HEK293 (cell line): ENCODE results near the gene IL31RA.

ENCODE experiments used
- CTCF ChIA-PET: fragments of 350-600 bp; formaldehyde crosslinking; extraction: SDS; loops from one replicate; lab custom pipeline; 2021; ENCODE audit warnings: antibody characterized with exemption; lab: Yijun Ruan, JAX
- POLR2A ChIA-PET: fragments of 300-600 bp; formaldehyde crosslinking; extraction: SDS; loops from one replicate; lab custom pipeline; 2020; ENCODE audit warnings: antibody characterized with exemption, inconsistent platforms; lab: Yijun Ruan, JAX
- H3K27ac ChIP-seq: fragments of 200-500 bp; sonication (Bioruptor generic); 2 replicates; pipeline ENCODE4 v1.5.1; 2014; ENCODE audit warnings: low read depth, low read length, control low read depth, inconsistent platforms; ENCODE audit errors: extremely low read depth
- H3K36me3 ChIP-seq, 2 experiments: fragments of 200-500 bp in 1 of 2; sonication (Bioruptor generic) in 1 of 2; 1 replicate in 1 of 2; 2 replicates in 1 of 2; pipeline ENCODE4 v1.5.1; 2014 to 2017; ENCODE audit warnings: inconsistent platforms in 2 of 2, low read length in 2 of 2; ENCODE audit not compliant: control insufficient read depth in 2 of 2, insufficient read depth in 1 of 2
- H3K4me1 ChIP-seq: fragments of 200-500 bp; sonication (Bioruptor generic); 2 replicates; pipeline ENCODE4 v1.5.1; 2014; ENCODE audit warnings: mild to moderate bottlenecking, low read length, inconsistent platforms; ENCODE audit not compliant: control insufficient read depth, insufficient read depth
- H3K4me3 ChIP-seq: 2 replicates; pipeline ENCODE4 v1.5.1; 2011; ENCODE audit warnings: low read depth, mild to moderate bottlenecking, control low read depth, low read length, moderate library complexity
- H3K9me3 ChIP-seq: fragments of 200-500 bp; sonication (Bioruptor generic); 2 replicates; pipeline ENCODE4 v1.5.1; 2014; ENCODE audit warnings: low read depth, low read length, inconsistent platforms; ENCODE audit not compliant: control insufficient read depth, insufficient read depth
- ATF2 ChIP-seq: fragments of 450-650 bp; formaldehyde crosslinking; IDR thresholded peaks from 2 replicates; pipeline ENCODE4 v1.5.1; 2016; ENCODE audit warnings: missing biosample characterization, missing genetic modification characterization, low read depth
- PBX3 ChIP-seq: sonication (generic); formaldehyde crosslinking; IDR thresholded peaks from 2 replicates; pipeline ENCODE4 v1.8.1; 2022; ENCODE audit warnings: mild to moderate bottlenecking, moderate library complexity, missing genetic modification reagents
- PRDM10 ChIP-seq: fragments of 450-650 bp; formaldehyde crosslinking; IDR thresholded peaks from 2 replicates; pipeline ENCODE4 v1.5.1; 2016; ENCODE audit warnings: missing biosample characterization, missing genetic modification characterization
- SCRT1 ChIP-seq: fragments of 450-650 bp; formaldehyde crosslinking; IDR thresholded peaks from 2 replicates; pipeline ENCODE4 v1.5.1; 2016; ENCODE audit warnings: missing biosample characterization, missing genetic modification characterization, borderline replicate concordance
- TRIM28 ChIP-seq: IDR thresholded peaks from 2 replicates; pipeline ENCODE4 v1.6.1; 2011; ENCODE audit warnings: low read length, control low read depth, borderline replicate concordance
- ZBTB10 ChIP-seq: fragments of 450-650 bp; formaldehyde crosslinking; IDR thresholded peaks from 2 replicates; pipeline ENCODE4 v1.5.1; 2016; ENCODE audit warnings: missing biosample characterization, missing genetic modification characterization
- ZBTB20 ChIP-seq: fragments of 450-650 bp; formaldehyde crosslinking; IDR thresholded peaks from 2 replicates; pipeline ENCODE4 v1.5.1; 2016; ENCODE audit warnings: missing biosample characterization, missing genetic modification characterization
- ZBTB44 ChIP-seq: fragments of 450-650 bp; IDR thresholded peaks from 2 replicates; pipeline ENCODE4 v1.5.1; 2018; ENCODE audit warnings: missing biosample characterization, mild to moderate bottlenecking, missing genetic modification characterization
- ZBTB7A ChIP-seq: fragments of 450-650 bp; formaldehyde crosslinking; IDR thresholded peaks from 2 replicates; pipeline ENCODE4 v1.5.1; 2016; ENCODE audit warnings: low read depth, missing biosample characterization, missing genetic modification characterization
- ZNF10 ChIP-seq: fragments of 450-650 bp; formaldehyde crosslinking; IDR thresholded peaks from 2 replicates; pipeline ENCODE4 v1.5.1; 2017; ENCODE audit warnings: missing biosample characterization, missing genetic modification characterization
- ZNF18 ChIP-seq: fragments of 450-650 bp; formaldehyde crosslinking; IDR thresholded peaks from 2 replicates; pipeline ENCODE4 v1.5.1; 2016; ENCODE audit warnings: missing biosample characterization, missing genetic modification characterization
- ZNF184 ChIP-seq: fragments of 450-650 bp; IDR thresholded peaks from 2 replicates; pipeline ENCODE4 v1.5.1; 2018; ENCODE audit warnings: missing biosample characterization, mild to moderate bottlenecking, missing genetic modification characterization
- ZNF214 ChIP-seq: fragments of 450-650 bp; formaldehyde crosslinking; IDR thresholded peaks from 2 replicates; pipeline ENCODE4 v1.5.1; 2017; ENCODE audit warnings: missing biosample characterization, mild to moderate bottlenecking, missing genetic modification characterization, borderline replicate concordance
- ZNF274 ChIP-seq, 2 experiments: fragments of 200-500 bp in 1 of 2; fragments of 450-650 bp in 1 of 2; sonication (Bioruptor generic) in 1 of 2; formaldehyde crosslinking in 1 of 2; IDR thresholded peaks; 2 replicates each; pipeline versions ENCODE4 v1.5.1 to v1.6.1; 2014 to 2016; ENCODE audit warnings: borderline replicate concordance in 1 of 2, inconsistent platforms in 1 of 2, low read length in 1 of 2, missing biosample characterization in 1 of 2, missing genetic modification characterization in 1 of 2
- ZNF521 ChIP-seq: fragments of 450-650 bp; formaldehyde crosslinking; IDR thresholded peaks from 2 replicates; pipeline ENCODE4 v1.5.1; 2017; ENCODE audit warnings: missing biosample characterization, mild to moderate bottlenecking, missing genetic modification characterization
- ZNF529 ChIP-seq: fragments of 450-650 bp; formaldehyde crosslinking; IDR thresholded peaks from 2 replicates; pipeline ENCODE4 v1.5.1; 2017; ENCODE audit warnings: missing genetic modification characterization, missing biosample characterization; ENCODE audit not compliant: insufficient replicate concordance
- ZNF530 ChIP-seq: fragments of 450-650 bp; formaldehyde crosslinking; IDR thresholded peaks from 2 replicates; pipeline ENCODE4 v1.5.1; 2016; ENCODE audit warnings: low read depth, missing biosample characterization, missing genetic modification characterization
- ZNF555 ChIP-seq: fragments of 450-650 bp; formaldehyde crosslinking; conservative IDR thresholded peaks from 2 replicates; pipeline ENCODE4 v1.5.1; 2017; ENCODE audit warnings: missing biosample characterization, mild to moderate bottlenecking, missing genetic modification characterization, inconsistent platforms
- ZNF558 ChIP-seq: fragments of 450-650 bp; formaldehyde crosslinking; IDR thresholded peaks from 2 replicates; pipeline ENCODE4 v1.5.1; 2016; ENCODE audit warnings: missing biosample characterization, missing genetic modification characterization
- ZNF747 ChIP-seq: fragments of 450-650 bp; formaldehyde crosslinking; IDR thresholded peaks from 2 replicates; pipeline ENCODE4 v1.5.1; 2016; ENCODE audit warnings: missing biosample characterization, missing genetic modification characterization
- ZNF776 ChIP-seq: fragments of 450-650 bp; formaldehyde crosslinking; IDR thresholded peaks from 2 replicates; pipeline ENCODE4 v1.5.0; 2017; ENCODE audit warnings: missing biosample characterization, missing genetic modification characterization, borderline replicate concordance
- ZNF785 ChIP-seq: fragments of 450-650 bp; formaldehyde crosslinking; IDR thresholded peaks from 2 replicates; pipeline ENCODE4 v1.5.1; 2016; ENCODE audit warnings: missing biosample characterization, missing genetic modification characterization
- ZNF843 ChIP-seq: fragments of 450-650 bp; formaldehyde crosslinking; IDR thresholded peaks from 2 replicates; pipeline ENCODE4 v1.5.1; 2016; ENCODE audit warnings: missing biosample characterization, missing genetic modification characterization

The IL31RA gene

GRCh38 chr5:55829956-55830355, 21.2 kb upstream of the IL31RA start:
- H3K27ac ChIP-seq: no peak overlapping the region
- ChIA-PET CTCF (no interaction called here), POLR2A (no interaction called here)
- TF ChIP-seq PBX3 (CRISPR knock-in tag): no peak
- TF ChIP-seq ZNF776: no peak
- TF ChIP-seq ZBTB10 (tag by site-specific recombination): no peak
- TF ChIP-seq ZNF18 (tag by site-specific recombination): no peak
- TF ChIP-seq ZNF521 (tag by site-specific recombination): no peak
- TF ChIP-seq SCRT1 (tag by site-specific recombination): no peak
- TF ChIP-seq ZBTB7A (tag by site-specific recombination): no peak
- no peak for TF ChIP-seq ZBTB20 (tag by site-specific recombination)
- no peak for TF ChIP-seq ZNF843 (tag by site-specific recombination)
- TF ChIP-seq ZNF558 (tag by site-specific recombination): no peak
- no peak overlapping the region for H3K4me3 ChIP-seq
- no peaks in the 10 kb centered on the region for H3K36me3 ChIP-seq
- H3K9me3 ChIP-seq: no peaks in the 10 kb centered on the region
- H3K4me1 ChIP-seq: no peaks in the 10 kb centered on the region

GRCh38 chr5:55832446-55832845, 18.7 kb upstream of the IL31RA start:
- Histone ChIP-seq H3K9me3 (no peaks in the 10 kb centered on the region), H3K4me1 (no peaks in the 10 kb centered on the region), H3K27ac (no peak overlapping the region), H3K36me3 (no peaks in the 10 kb centered on the region), H3K4me3 (no peak overlapping the region)
- ChIA-PET CTCF (no interaction called here), POLR2A (no interaction called here)
- TF ChIP-seq ZBTB7A (tag by site-specific recombination): no peak
- no peak for TF ChIP-seq ZNF747 (tag by site-specific recombination)
- no peak for TF ChIP-seq ZNF529
- no peak for TF ChIP-seq ZNF184 (tag by site-specific recombination)
- no peak for TF ChIP-seq ZNF274 (IDR thresholded peaks at IDR 0.05; ENCODE audit: low read length)
- no peak for TF ChIP-seq ZNF274 (tag by site-specific recombination; IDR thresholded peaks at IDR 0.05; ENCODE audit: borderline replicate concordance)
- no peak for TF ChIP-seq TRIM28
- TF ChIP-seq PRDM10 (tag by site-specific recombination): no peak
- TF ChIP-seq ZNF530: no peak
- no peak for TF ChIP-seq ZNF10 (tag by site-specific recombination)
- no peak for TF ChIP-seq ZBTB44 (tag by site-specific recombination)
- TF ChIP-seq ZNF785 (tag by site-specific recombination): no peak
- no peak for TF ChIP-seq ZNF555 (tag by site-specific recombination)
- no peak for TF ChIP-seq ATF2 (tag by site-specific recombination)
- TF ChIP-seq ZNF214: no peak
